H1 (cell line): ENCODE data around the gene CHRDL2. TPM values are rescaled to one million over a fixed set of nuclear protein-coding genes. Genes with fewer than 3 reads are reported as not detected.

Experiments used
- CTCF ChIA-PET: fragments of 300-600 bp; sonication (Branson Sonifier 250); formaldehyde crosslinking; loops from one replicate; lab custom pipeline; 2021; ENCODE audit not compliant: partially characterized antibody; lab: Charles Lee
- POLR2A ChIA-PET: fragments of 300-600 bp; sonication (Branson Sonifier 250); formaldehyde crosslinking; loops from one replicate; lab custom pipeline; 2021; ENCODE audit warnings: inconsistent platforms; ENCODE audit not compliant: partially characterized antibody; lab: Charles Lee
- DNase-seq, 2 experiments: peaks; one replicate each; pipeline versions ENCODE4 v3.0.0 to v3.0.0-alpha.2; 2010 to 2022; ENCODE audit warnings: low spot score in 2 of 2, low read depth in 1 of 2, mixed read lengths in 1 of 2
- FAIRE-seq: peaks from 2 replicates; lab custom pipeline; 2011; peaks lifted over from hg19 to GRCh38; lab: Jason Lieb, UNC
- H2AFZ ChIP-seq: 2 replicates; pipeline ENCODE4 v1.8.1; 2012; ENCODE audit warnings: low read length, inconsistent platforms
- H2AK5ac ChIP-seq: 2 replicates; pipeline ENCODE4 v1.6.1; 2013; ENCODE audit warnings: low read depth, low read length
- H2BK120ac ChIP-seq: replicated peaks from 2 replicates; pipeline ENCODE3; 2013; ENCODE audit warnings: low read depth, low read length, inconsistent platforms
- H2BK12ac ChIP-seq: 2 replicates; pipeline ENCODE4 v1.6.1; 2013; ENCODE audit warnings: low read depth, low read length
- H2BK15ac ChIP-seq: 2 replicates; pipeline ENCODE4 v1.6.1; 2013; ENCODE audit warnings: low read length
- H2BK20ac ChIP-seq: 2 replicates; pipeline ENCODE4 v1.6.1; 2013; ENCODE audit warnings: low read length
- H2BK5ac ChIP-seq: 2 replicates; pipeline ENCODE4 v1.6.1; 2013; ENCODE audit warnings: low read depth, low read length
- H3K14ac ChIP-seq: 2 replicates; pipeline ENCODE4 v1.6.1; 2013; ENCODE audit warnings: inconsistent platforms; ENCODE audit not compliant: insufficient read length
- H3K18ac ChIP-seq: 2 replicates; pipeline ENCODE4 v1.6.1; 2013; ENCODE audit warnings: low read length; ENCODE audit errors: extremely low read depth
- H3K23ac ChIP-seq: 2 replicates; pipeline ENCODE4 v1.6.1; 2013; ENCODE audit warnings: inconsistent platforms; ENCODE audit not compliant: insufficient read length
- H3K23me2 ChIP-seq: 2 replicates; pipeline ENCODE4 v1.6.1; 2013; ENCODE audit warnings: low read depth, low read length
- H3K27ac ChIP-seq: 2 replicates; pipeline ENCODE4 v1.6.1; 2011; ENCODE audit warnings: low read depth, low read length, inconsistent platforms
- H3K27me3 ChIP-seq, 4 experiments: replicated peaks in 1 of 4; 1 replicate in 1 of 4; 2 replicates in 3 of 4; pipeline versions ENCODE4 v1.6.1 to v1.8.1; 2011 to 2013; ENCODE audit warnings: low read length in 3 of 4, mild to moderate bottlenecking in 3 of 4, inconsistent platforms in 2 of 4, mixed read lengths in 2 of 4, moderate library complexity in 1 of 4; ENCODE audit not compliant: control insufficient read depth in 3 of 4, insufficient read depth in 3 of 4; ENCODE audit errors: extremely low read depth in 1 of 4
- H3K36me3 ChIP-seq, 4 experiments: 2 replicates each; pipeline versions ENCODE4 v1.6.1 to v1.8.1; 2011 to 2013; ENCODE audit warnings: mild to moderate bottlenecking in 4 of 4, low read length in 3 of 4, moderate library complexity in 2 of 4, control low read depth in 1 of 4, inconsistent platforms in 1 of 4; ENCODE audit not compliant: insufficient read depth in 4 of 4, control insufficient read depth in 2 of 4
- H3K4ac ChIP-seq: replicated peaks from 2 replicates; pipeline ENCODE3; 2013; ENCODE audit warnings: low read length, low read depth, mixed read lengths, inconsistent platforms; ENCODE audit not compliant: insufficient read length
- H3K4me1 ChIP-seq, 4 experiments: replicated peaks in 1 of 4; 1 replicate in 1 of 4; 2 replicates in 3 of 4; pipeline versions ENCODE4 v1.6.1 to v1.8.1; 2011 to 2013; ENCODE audit warnings: low read length in 3 of 4, inconsistent platforms in 2 of 4, mixed read lengths in 1 of 4; ENCODE audit not compliant: insufficient read depth in 4 of 4, control insufficient read depth in 3 of 4
- H3K4me2 ChIP-seq, 2 experiments: 2 replicates each; pipeline versions ENCODE4 v1.6.1 to v1.8.1; 2011 to 2013; ENCODE audit warnings: low read depth in 2 of 2, low read length in 2 of 2, control low read depth in 1 of 2, inconsistent platforms in 1 of 2, mild to moderate bottlenecking in 1 of 2; ENCODE audit not compliant: insufficient read depth in 1 of 2
- H3K4me3 ChIP-seq, 4 experiments: fragments of 200-600, 300-600 bp in 1 of 4; sonication (generic), shearing (Covaris generic), sonication (Bioruptor Twin) in 1 of 4; 2 replicates each; pipeline versions ENCODE4 v1.5.1 to v1.8.1; 2011 to 2016; ENCODE audit warnings: low read length in 4 of 4, low read depth in 3 of 4, control low read depth in 2 of 4, inconsistent platforms in 2 of 4, mild to moderate bottlenecking in 2 of 4, mixed read lengths in 1 of 4, moderate library complexity in 1 of 4; ENCODE audit not compliant: insufficient read depth in 2 of 4; ENCODE audit errors: extremely low read depth in 1 of 4
- H3K56ac ChIP-seq: replicated peaks from 2 replicates; pipeline ENCODE3; 2013; ENCODE audit warnings: low read depth, mild to moderate bottlenecking, mixed read lengths, low read length, inconsistent platforms; ENCODE audit not compliant: insufficient read length
- H3K79me1 ChIP-seq: 2 replicates; pipeline ENCODE4 v1.6.1; 2013; ENCODE audit warnings: low read depth, low read length, control low read depth
- H3K79me2 ChIP-seq, 2 experiments: 2 replicates each; pipeline versions ENCODE4 v1.6.1 to v1.8.1; 2012 to 2013; ENCODE audit warnings: low read length in 2 of 2, mild to moderate bottlenecking in 2 of 2, inconsistent platforms in 1 of 2; ENCODE audit not compliant: insufficient read depth in 2 of 2, control insufficient read depth in 1 of 2
- H3K9ac ChIP-seq, 4 experiments: replicated peaks in 1 of 4; 1 replicate in 1 of 4; 2 replicates in 3 of 4; pipeline versions ENCODE4 v1.6.1 to v1.8.1; 2011 to 2013; ENCODE audit warnings: low read depth in 3 of 4, low read length in 3 of 4, control low read depth in 2 of 4, mild to moderate bottlenecking in 2 of 4, moderate library complexity in 2 of 4, inconsistent platforms in 1 of 4; ENCODE audit errors: extremely low read depth in 1 of 4
- H3K9me3 ChIP-seq, 2 experiments: 2 replicates each; pipeline versions ENCODE4 v1.6.1 to v1.8.1; 2012 to 2013; ENCODE audit warnings: mild to moderate bottlenecking in 2 of 2, moderate library complexity in 2 of 2, control low read depth in 1 of 2, inconsistent platforms in 1 of 2, low read depth in 1 of 2, low read length in 1 of 2, mixed read lengths in 1 of 2; ENCODE audit not compliant: insufficient read depth in 2 of 2
- H4K20me1 ChIP-seq, 2 experiments: replicated peaks in 1 of 2; 2 replicates each; pipeline versions ENCODE3 to v1.8.1; 2011 to 2013; ENCODE audit warnings: inconsistent platforms in 2 of 2, low read length in 2 of 2, mild to moderate bottlenecking in 1 of 2; ENCODE audit not compliant: insufficient read depth in 2 of 2, control insufficient read depth in 1 of 2
- H4K5ac ChIP-seq: 2 replicates; pipeline ENCODE4 v1.6.1; 2013; ENCODE audit warnings: low read length, low read depth, mixed read lengths, inconsistent platforms; ENCODE audit not compliant: insufficient read length
- H4K8ac ChIP-seq: 2 replicates; pipeline ENCODE4 v1.8.0; 2013; ENCODE audit warnings: mild to moderate bottlenecking, moderate library complexity, low read length, inconsistent platforms; ENCODE audit not compliant: insufficient read depth; ENCODE audit errors: extremely low read depth
- H4K91ac ChIP-seq: replicated peaks from 2 replicates; pipeline ENCODE3; 2013; ENCODE audit warnings: low read length, mixed read lengths, inconsistent platforms; ENCODE audit not compliant: insufficient read length
- GABPA ChIP-seq: IDR thresholded peaks from 2 replicates; pipeline ENCODE4 v1.6.1; 2011; ENCODE audit warnings: mild to moderate bottlenecking, low read length, moderate library complexity, borderline replicate concordance; ENCODE audit not compliant: insufficient read depth
- KDM4A ChIP-seq: IDR thresholded peaks from one replicate; pipeline ENCODE4 v1.7.1; 2012; ENCODE audit warnings: low read depth, mild to moderate bottlenecking, moderate library complexity, low read length, inconsistent platforms; ENCODE audit not compliant: severe bottlenecking
- KDM5A ChIP-seq: fragments of 200-600 bp; IDR thresholded peaks from 2 replicates; pipeline ENCODE4 v1.7.1; 2012; ENCODE audit warnings: mild to moderate bottlenecking, low read length, inconsistent platforms, mixed read lengths
- NANOG ChIP-seq: IDR thresholded peaks from 2 replicates; pipeline ENCODE4 v1.6.1; 2011; ENCODE audit warnings: low read length, low read depth, mild to moderate bottlenecking, inconsistent platforms; ENCODE audit not compliant: insufficient read depth, poor library complexity, severe bottlenecking
- RNF2 ChIP-seq: fragments of 200-900, 300-1000 bp; sonication (generic); IDR thresholded peaks from 2 replicates; pipeline ENCODE4 v1.7.1; 2016; ENCODE audit warnings: borderline replicate concordance, low read depth, mild to moderate bottlenecking, antibody characterized with exemption, low read length; ENCODE audit not compliant: poor library complexity, severe bottlenecking; ENCODE audit errors: missing control alignments
- RXRA ChIP-seq: IDR thresholded peaks from 2 replicates; pipeline ENCODE4 v1.6.1; 2011; ENCODE audit warnings: low read depth, mild to moderate bottlenecking, low read length, moderate library complexity; ENCODE audit not compliant: insufficient read depth
- TAF1 ChIP-seq: IDR thresholded peaks from 2 replicates; pipeline ENCODE4 v1.6.1; 2011; ENCODE audit warnings: mild to moderate bottlenecking, low read depth, low read length
- TEAD4 ChIP-seq: IDR thresholded peaks from 2 replicates; pipeline ENCODE4 v1.6.1; 2012; ENCODE audit warnings: low read depth, low read length, inconsistent platforms, mixed read lengths
- WGBS, 2 experiments: shearing (Covaris generic) in 1 of 2; methylation state at CpG; one replicate each; pipeline versions ENCODE4 v1.1.6 to v1.1.7; 2013 to 2015; ENCODE audit warnings: low lambda C conversion rate in 2 of 2, mixed read lengths in 2 of 2, inconsistent platforms in 1 of 2, low coverage in 1 of 2, missing lambda C conversion rate in 1 of 2; ENCODE audit not compliant: insufficient replicate concordance in 2 of 2, insufficient coverage in 1 of 2, insufficient read length in 1 of 2; ENCODE audit errors: extremely low coverage in 1 of 2, missing lambda C conversion rate in 1 of 2; 5-methylcytosine and 5-hydroxymethylcytosine counted together
- polyA plus RNA-seq, 7 experiments: library from polyadenylated mRNA; depleted of rRNA in 3 of 7; stranded (reverse) in 5 of 7; unstranded in 2 of 7; fragments of >200 nt in 5 of 7; fragments of 200-250 nt in 2 of 7; gene quantifications; 1 replicate in 5 of 7; 2 replicates in 1 of 7; 4 replicates in 1 of 7; pipeline versions ENCODE4 v1.2.1 to v1.2.3, GENCODE V29; 2011 to 2013; ENCODE audit warnings: missing spikeins in 2 of 7, mixed read lengths in 2 of 7
- total RNA-seq: library from RNA; stranded (reverse); fragmentation: NEBNext Ultra II Directional; extraction: Animal tissue kit (Norgen Biotek cat#: 25700); gene quantifications from 2 replicates; pipeline ENCODE4 v1.2.1, GENCODE V29; 2021
- TF ChIP-seq, protein P1 (sequence below): IDR thresholded peaks from 2 replicates; pipeline ENCODE4 v1.6.1; 2012; ENCODE audit warnings: low read length, inconsistent platforms

Gene CHRDL2
- total and polyA plus RNA-seq, 2 of the 8 experiments (the other 6 are each of a cell fraction or from before 2014, with no cell fraction given): 0.26 to 0.48 TPM

GRCh38 chr11:74669211-74670160 lies 61.7 kb downstream of the CHRDL2 start:
- ChIA-PET POLR2A (interaction anchor here (0.7 kb wide), 1 partner anchor 543 kb away, joined by 3 read pairs; no protein-coding TSS in a partner anchor), CTCF (interaction anchor here (0.6 to 1.1 kb wide), 5 partner anchors 11 to 70 kb away, joined by 3 to 4 read pairs (median 3); no protein-coding TSS in a partner anchor)
- H3K4ac ChIP-seq: no peak overlapping the region
- no peak overlapping the region for H3K14ac ChIP-seq
- no peak overlapping the region for H3K27ac ChIP-seq
- no peak overlapping the region for H3K9ac ChIP-seq
- 0 out of 4 replicates have a peak, but pooled peaks cover 0 to 2% of the 10 kb centered on the region in 2 experiments for H3K9me3 ChIP-seq
- no peak overlapping the region for H3K23ac ChIP-seq
- no peak overlapping the region for H2BK20ac ChIP-seq
- H3K18ac ChIP-seq: no peak overlapping the region
- H3K79me2 ChIP-seq: no peaks in the 10 kb centered on the region
- H2BK12ac ChIP-seq: no peak overlapping the region
- H4K8ac ChIP-seq: no peak overlapping the region; the same call in 1 of the 2 replicates
- no peaks in the 10 kb centered on the region for H3K27me3 ChIP-seq
- H3K79me1 ChIP-seq: no peaks in the 10 kb centered on the region
- H4K5ac ChIP-seq: no peak overlapping the region
- H3K23me2 ChIP-seq: no peaks in the 10 kb centered on the region
- H2AFZ ChIP-seq: no peak overlapping the region
- DNase-seq: peak in 1 of 2 experiments; percentile 37
- no peak overlapping the region for H2BK15ac ChIP-seq
- H4K91ac ChIP-seq: no peak overlapping the region
- H3K56ac ChIP-seq: no peak overlapping the region
- FAIRE-seq: no peak
- H3K4me2 ChIP-seq: no peak overlapping the region
- H4K20me1 ChIP-seq: no peaks in the 10 kb centered on the region
- WGBS, 2 experiments: 92% methylated on average over 16 of the region's 17 CpGs; no CpG with 5 or more reads in 1 of the 2 experiments
- H3K4me3 ChIP-seq: no peak overlapping the region
- H2AK5ac ChIP-seq: no peak overlapping the region
- H3K36me3 ChIP-seq: no peaks in the 10 kb centered on the region
- no peak overlapping the region for H2BK5ac ChIP-seq
- no peak overlapping the region for H2BK120ac ChIP-seq
- H3K4me1 ChIP-seq: no peaks in the 10 kb centered on the region
- TF ChIP-seq RNF2: no peak
- no peak for TF ChIP-seq KDM5A
- no peak for TF ChIP-seq NANOG
- no peak for TF ChIP-seq RXRA
- no peak for TF ChIP-seq GABPA
- TF ChIP-seq KDM4A: no peak
- TF ChIP-seq, protein P1, sequence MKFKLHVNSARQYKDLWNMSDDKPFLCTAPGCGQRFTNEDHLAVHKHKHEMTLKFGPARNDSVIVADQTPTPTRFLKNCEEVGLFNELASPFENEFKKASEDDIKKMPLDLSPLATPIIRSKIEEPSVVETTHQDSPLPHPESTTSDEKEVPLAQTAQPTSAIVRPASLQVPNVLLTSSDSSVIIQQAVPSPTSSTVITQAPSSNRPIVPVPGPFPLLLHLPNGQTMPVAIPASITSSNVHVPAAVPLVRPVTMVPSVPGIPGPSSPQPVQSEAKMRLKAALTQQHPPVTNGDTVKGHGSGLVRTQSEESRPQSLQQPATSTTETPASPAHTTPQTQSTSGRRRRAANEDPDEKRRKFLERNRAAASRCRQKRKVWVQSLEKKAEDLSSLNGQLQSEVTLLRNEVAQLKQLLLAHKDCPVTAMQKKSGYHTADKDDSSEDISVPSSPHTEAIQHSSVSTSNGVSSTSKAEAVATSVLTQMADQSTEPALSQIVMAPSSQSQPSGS: no peak
- TF ChIP-seq TEAD4: no peak
- no peak for TF ChIP-seq TAF1
